ENCODE results near the gene DOC2B.
"Not testable (repeated sequence)": the region's sequence is repeated elsewhere in the genome, so short reads cannot be mapped to it uniquely, and the experiment has no call there.

Gene DOC2B

DNA sequence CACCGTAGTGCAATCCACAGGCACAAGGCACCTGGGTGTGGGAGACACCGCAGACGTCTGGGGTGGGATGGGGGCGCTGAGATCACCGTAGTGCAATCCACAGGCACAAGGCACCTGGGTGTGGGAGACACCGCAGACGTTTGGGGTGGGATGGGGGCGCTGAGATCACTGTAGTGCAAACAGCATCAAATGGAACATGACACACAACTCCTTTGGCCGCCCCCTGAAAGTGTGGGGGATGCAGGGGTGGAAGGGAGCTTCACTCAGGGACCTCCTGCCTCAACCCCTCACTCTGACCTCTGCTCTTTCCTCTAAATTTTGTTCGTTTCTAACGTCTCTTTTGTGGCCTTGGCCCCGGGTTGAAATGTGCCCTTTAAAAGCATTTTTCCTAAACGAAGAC lies 20.3 kb upstream of the DOC2B start:
- H2BK120ac ChIP-seq (ENCODE audit: low read depth, low read length) = not testable (repeated sequence)
- WGBS, 2 donors (ENCODE audit: extremely low coverage in 2 of 2, insufficient read length in 2 of 2, insufficient replicate concordance in 1 of 2) = no CpG with 5 or more reads among the region's 13 CpGs

DNA sequence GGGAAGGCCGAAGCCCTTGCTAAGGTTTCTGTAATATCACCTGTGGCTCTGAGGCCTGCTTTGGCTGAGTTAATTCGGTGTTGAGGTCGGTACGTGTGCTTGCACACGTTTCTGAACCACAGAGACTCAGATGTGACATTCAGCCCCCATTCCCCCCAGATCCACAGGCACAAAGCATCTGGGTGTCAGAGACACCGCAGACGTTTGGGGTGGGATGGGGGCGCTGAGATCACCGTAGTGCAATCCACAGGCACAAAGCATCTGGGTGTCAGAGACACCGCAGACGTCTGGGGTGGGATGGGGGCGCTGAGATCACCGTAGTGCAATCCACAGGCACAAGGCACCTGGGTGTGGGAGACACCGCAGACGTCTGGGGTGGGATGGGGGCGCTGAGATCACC lies 19.8 kb upstream of the DOC2B start:
- not testable (repeated sequence) for H4K8ac ChIP-seq (ENCODE audit: low read depth, low read length); H3K27ac ChIP-seq (replicated peaks; ENCODE audit: low read length); H3K9me3 ChIP-seq (replicated peaks in 1 of 2; ENCODE audit: control insufficient read depth in 2 of 2, insufficient read depth in 1 of 2, low read depth in 1 of 2, low read length in 2 of 2); H3K4ac ChIP-seq (ENCODE audit: low read length); H4K91ac ChIP-seq (ENCODE audit: low read depth, low read length, poor library complexity); H3K79me1 ChIP-seq (ENCODE audit: low read depth, low read length); DNase-seq (ENCODE audit: low spot score); H3K4me2 ChIP-seq (ENCODE audit: insufficient read depth, low read length, poor library complexity, severe bottlenecking); H3K36me3 ChIP-seq (replicated peaks in 1 of 2; ENCODE audit: control insufficient read depth in 2 of 2, insufficient read depth in 2 of 2, low read length in 2 of 2); H3K9ac ChIP-seq (ENCODE audit: low read depth, low read length, poor library complexity); H2BK12ac ChIP-seq (ENCODE audit: low read length); H2AFZ ChIP-seq (ENCODE audit: low read length); H3K23ac ChIP-seq (ENCODE audit: low read depth, low read length, poor library complexity); H2BK5ac ChIP-seq (ENCODE audit: low read length); H2BK120ac ChIP-seq (ENCODE audit: low read depth, low read length); H3K4me3 ChIP-seq (ENCODE audit: low read length in 2 of 2)
- no CpG with 5 or more reads among the region's 16 CpGs for WGBS, 2 donors (ENCODE audit: extremely low coverage in 2 of 2, insufficient read length in 2 of 2, insufficient replicate concordance in 1 of 2)
- H3K14ac ChIP-seq (ENCODE audit: low read length) = peak overlapping the region; percentile 72
- H2BK15ac ChIP-seq (ENCODE audit: low read length) = peak overlapping the region; percentile 21
- H3K4me1 ChIP-seq (ENCODE audit: control insufficient read depth in 2 of 2, insufficient read depth in 1 of 2, low read depth in 1 of 2, low read length in 2 of 2) = peaks cover 2 to 13% of the 10 kb centered on the region in 2 donors
- H3K18ac ChIP-seq (ENCODE audit: low read length) = peak overlapping the region; percentile 22
- H3K27me3 ChIP-seq (ENCODE audit: control insufficient read depth in 3 of 3, insufficient read depth in 3 of 3, low read depth in 1 of 3, low read length in 3 of 3) = peaks cover 0 to 50% (median 0%) of the 10 kb centered on the region in 3 experiments
- peak overlapping the region; percentile 48 for H2AK5ac ChIP-seq (ENCODE audit: low read depth, low read length)

More for the DNA sequence above, 20.3 kb upstream of the DOC2B start:
- not testable (repeated sequence) for H3K36me3 ChIP-seq (replicated peaks in 1 of 2; ENCODE audit: control insufficient read depth in 2 of 2, insufficient read depth in 2 of 2, low read length in 2 of 2); H3K9me3 ChIP-seq (replicated peaks in 1 of 2; ENCODE audit: control insufficient read depth in 2 of 2, insufficient read depth in 1 of 2, low read depth in 1 of 2, low read length in 2 of 2); H2BK15ac ChIP-seq (ENCODE audit: low read length); H3K4me3 ChIP-seq (ENCODE audit: low read length in 2 of 2); H3K4me2 ChIP-seq (ENCODE audit: insufficient read depth, low read length, poor library complexity, severe bottlenecking); H3K9ac ChIP-seq (ENCODE audit: low read depth, low read length, poor library complexity); DNase-seq (ENCODE audit: low spot score); H3K23ac ChIP-seq (ENCODE audit: low read depth, low read length, poor library complexity); H3K14ac ChIP-seq (ENCODE audit: low read length); H4K91ac ChIP-seq (ENCODE audit: low read depth, low read length, poor library complexity); H2AFZ ChIP-seq (ENCODE audit: low read length); H4K8ac ChIP-seq (ENCODE audit: low read depth, low read length); H3K79me1 ChIP-seq (ENCODE audit: low read depth, low read length); H2BK12ac ChIP-seq (ENCODE audit: low read length); H3K4ac ChIP-seq (ENCODE audit: low read length); H2BK5ac ChIP-seq (ENCODE audit: low read length); H3K27ac ChIP-seq (replicated peaks; ENCODE audit: low read length); H2AK5ac ChIP-seq (ENCODE audit: low read depth, low read length)
- Histone ChIP-seq H3K27me3 (ENCODE audit: control insufficient read depth in 3 of 3, insufficient read depth in 3 of 3, low read depth in 1 of 3, low read length in 3 of 3) (peaks cover 0 to 45% (median 0%) of the 10 kb centered on the region in 3 experiments), H3K4me1 (ENCODE audit: control insufficient read depth in 2 of 2, insufficient read depth in 1 of 2, low read depth in 1 of 2, low read length in 2 of 2) (peaks cover 2 to 11% of the 10 kb centered on the region in 2 donors), H3K18ac (ENCODE audit: low read length) (peak overlapping the region; percentile 44)

DNA sequence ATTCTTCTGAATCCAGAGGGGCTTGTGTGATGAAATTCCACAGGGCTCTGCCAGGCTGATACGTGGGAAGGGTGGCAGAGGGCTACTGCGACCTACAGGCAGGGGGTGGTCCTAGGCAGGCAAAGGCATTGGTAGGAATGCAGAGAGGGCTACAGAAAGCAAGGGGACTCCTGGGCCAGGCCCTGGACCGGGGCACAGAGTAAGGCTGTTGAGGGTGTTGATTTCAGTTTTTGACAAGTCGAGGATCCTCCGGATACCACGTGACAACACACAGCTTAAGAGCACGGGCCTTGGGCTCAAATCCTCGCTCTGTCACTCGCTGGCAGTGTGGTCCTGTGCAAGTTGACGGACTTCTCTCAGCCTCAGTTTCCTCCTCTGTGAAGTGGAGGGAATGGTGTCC lies 19.1 kb upstream of the DOC2B start:
- H3K36me3 ChIP-seq (replicated peaks in 1 of 2; ENCODE audit: control insufficient read depth in 2 of 2, insufficient read depth in 2 of 2, low read length in 2 of 2) = no peaks in the 10 kb centered on the region
- no peak overlapping the region for H4K91ac ChIP-seq (ENCODE audit: low read depth, low read length, poor library complexity)
- peaks cover 0 to 52% (median 0%) of the 10 kb centered on the region in 3 experiments for H3K27me3 ChIP-seq (ENCODE audit: control insufficient read depth in 3 of 3, insufficient read depth in 3 of 3, low read depth in 1 of 3, low read length in 3 of 3)
- no peak overlapping the region for H2BK120ac ChIP-seq (ENCODE audit: low read depth, low read length)
- no peaks in the 10 kb centered on the region for H3K79me1 ChIP-seq (ENCODE audit: low read depth, low read length)
- no peak overlapping the region for H3K9ac ChIP-seq (ENCODE audit: low read depth, low read length, poor library complexity)
- H2AK5ac ChIP-seq (ENCODE audit: low read depth, low read length) = peak overlapping the region; percentile 48
- no peak overlapping the region for H3K4me2 ChIP-seq (ENCODE audit: insufficient read depth, low read length, poor library complexity, severe bottlenecking)
- H4K8ac ChIP-seq (ENCODE audit: low read depth, low read length) = no peak overlapping the region
- H3K4ac ChIP-seq (ENCODE audit: low read length) = no peak overlapping the region
- no peak overlapping the region for H3K4me3 ChIP-seq (ENCODE audit: low read length in 2 of 2)
- no peak for DNase-seq (ENCODE audit: low spot score)
- H2BK15ac ChIP-seq (ENCODE audit: low read length) = peak overlapping the region; percentile 21
- H3K18ac ChIP-seq (ENCODE audit: low read length) = no peak overlapping the region
- no peak overlapping the region for H2BK12ac ChIP-seq (ENCODE audit: low read length)
- H3K9me3 ChIP-seq (replicated peaks in 1 of 2; ENCODE audit: control insufficient read depth in 2 of 2, insufficient read depth in 1 of 2, low read depth in 1 of 2, low read length in 2 of 2) = peaks cover 2% of the 10 kb centered on the region in 2 donors
- no CpG with 5 or more reads among the region's 10 CpGs for WGBS, 2 donors (ENCODE audit: extremely low coverage in 2 of 2, insufficient read length in 2 of 2, insufficient replicate concordance in 1 of 2)
- peaks cover 2 to 13% of the 10 kb centered on the region in 2 donors for H3K4me1 ChIP-seq (ENCODE audit: control insufficient read depth in 2 of 2, insufficient read depth in 1 of 2, low read depth in 1 of 2, low read length in 2 of 2)
- H2AFZ ChIP-seq (ENCODE audit: low read length) = no peak overlapping the region
- no peak overlapping the region for H3K14ac ChIP-seq (ENCODE audit: low read length)
- H3K27ac ChIP-seq (replicated peaks; ENCODE audit: low read length) = no peak overlapping the region
- H3K23ac ChIP-seq (ENCODE audit: low read depth, low read length, poor library complexity) = no peak overlapping the region
- H2BK5ac ChIP-seq (ENCODE audit: low read length) = no peak overlapping the region

DNA sequence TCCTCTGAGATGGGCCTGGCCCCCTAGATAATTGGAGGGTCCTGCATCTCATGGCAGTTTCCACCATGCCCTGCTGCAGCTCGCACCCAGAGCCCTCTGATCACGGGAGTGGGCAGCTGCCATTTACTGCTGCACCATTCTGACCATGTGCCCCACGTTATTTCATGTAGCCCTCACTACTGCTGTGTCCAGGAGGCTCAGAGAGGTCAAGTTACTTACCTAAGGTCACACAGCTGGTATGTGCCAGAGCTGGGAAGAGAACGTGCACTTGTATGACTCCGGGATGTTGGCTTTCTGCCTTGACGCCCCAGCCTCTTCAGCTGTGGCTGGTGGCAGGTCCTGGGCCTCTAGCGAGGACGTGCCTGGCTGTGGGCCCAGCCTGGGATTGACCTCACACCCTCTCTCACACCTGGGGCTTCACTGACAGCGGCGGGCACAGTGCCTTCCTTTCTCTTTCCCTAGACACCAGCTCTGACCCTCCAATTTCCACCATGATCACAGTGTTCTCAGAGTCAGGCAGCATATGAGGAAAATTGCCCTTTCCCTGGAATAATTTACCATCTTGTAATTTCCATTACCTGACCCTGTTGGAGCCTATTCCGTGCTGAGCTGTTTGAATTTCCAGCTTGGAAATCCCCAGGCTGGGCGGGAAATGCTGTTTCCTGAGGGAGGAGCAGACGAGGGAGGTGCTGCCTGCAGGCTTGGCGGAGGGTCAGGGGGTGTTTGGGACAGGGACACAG lies 18.5 kb upstream of the DOC2B start:
- peak overlapping the region; percentile 21 for H3K23ac ChIP-seq (ENCODE audit: low read depth, low read length, poor library complexity)
- no peaks in the 10 kb centered on the region for H3K36me3 ChIP-seq (replicated peaks in 1 of 2; ENCODE audit: control insufficient read depth in 2 of 2, insufficient read depth in 2 of 2, low read length in 2 of 2)
- H3K18ac ChIP-seq (ENCODE audit: low read length) = peak overlapping the region; percentile 38
- no peak overlapping the region for H2AFZ ChIP-seq (ENCODE audit: low read length)
- no peak overlapping the region for H2BK120ac ChIP-seq (ENCODE audit: low read depth, low read length)
- H2BK15ac ChIP-seq (ENCODE audit: low read length) = no peak overlapping the region
- H3K27ac ChIP-seq (replicated peaks; ENCODE audit: low read length) = no peak overlapping the region
- H3K9ac ChIP-seq (ENCODE audit: low read depth, low read length, poor library complexity) = no peak overlapping the region
- H3K9me3 ChIP-seq (replicated peaks in 1 of 2; ENCODE audit: control insufficient read depth in 2 of 2, insufficient read depth in 1 of 2, low read depth in 1 of 2, low read length in 2 of 2) = peaks cover 2% of the 10 kb centered on the region in 2 donors
- peaks cover 0 to 10% of the 10 kb centered on the region in 2 donors for H3K4me1 ChIP-seq (ENCODE audit: control insufficient read depth in 2 of 2, insufficient read depth in 1 of 2, low read depth in 1 of 2, low read length in 2 of 2)
- H3K79me1 ChIP-seq (ENCODE audit: low read depth, low read length) = no peaks in the 10 kb centered on the region
- H2AK5ac ChIP-seq (ENCODE audit: low read depth, low read length) = peak overlapping the region; percentile 36
- H3K4ac ChIP-seq (ENCODE audit: low read length) = no peak overlapping the region
- no peak overlapping the region for H2BK12ac ChIP-seq (ENCODE audit: low read length)
- no CpG with 5 or more reads among the region's 14 CpGs for WGBS, 2 donors (ENCODE audit: extremely low coverage in 2 of 2, insufficient read length in 2 of 2, insufficient replicate concordance in 1 of 2)
- H4K8ac ChIP-seq (ENCODE audit: low read depth, low read length) = peak overlapping the region; percentile 29
- no peak for DNase-seq (ENCODE audit: low spot score)
- H3K4me2 ChIP-seq (ENCODE audit: insufficient read depth, low read length, poor library complexity, severe bottlenecking) = no peak overlapping the region
- H3K4me3 ChIP-seq (ENCODE audit: low read length in 2 of 2) = no peak overlapping the region
- H3K27me3 ChIP-seq (ENCODE audit: control insufficient read depth in 3 of 3, insufficient read depth in 3 of 3, low read depth in 1 of 3, low read length in 3 of 3) = peaks cover 0 to 58% (median 0%) of the 10 kb centered on the region in 3 experiments
- no peak overlapping the region for H3K14ac ChIP-seq (ENCODE audit: low read length)
- H4K91ac ChIP-seq (ENCODE audit: low read depth, low read length, poor library complexity) = no peak overlapping the region
- no peak overlapping the region for H2BK5ac ChIP-seq (ENCODE audit: low read length)

All from neuronal stem cell (in vitro differentiated cells).